GM18951 (cell line): Measurements from ENCODE around the gene ELF1.
"Not testable (repeated sequence)": the region's sequence is repeated elsewhere in the genome, so short reads cannot be mapped to it uniquely, and the experiment has no call there.

ENCODE experiments used
- POLR2A ChIP-seq: IDR thresholded peaks from 4 replicates; pipeline ENCODE4 v1.6.1; 2011; ENCODE audit warnings: mild to moderate bottlenecking; ENCODE audit not compliant: insufficient read length, insufficient read depth; ENCODE audit errors: extremely low read depth
- in situ Hi-C: fragments of 300-500 bp; cut with MboI; formaldehyde crosslinking; loops from one replicate; pipeline ENCODE4 v1.12.0; 2022; ENCODE audit warnings: low sequenced_read_pairs, mixed read lengths, inconsistent platforms; ENCODE audit not compliant: unreplicated experiment

Gene ELF1

DNA sequence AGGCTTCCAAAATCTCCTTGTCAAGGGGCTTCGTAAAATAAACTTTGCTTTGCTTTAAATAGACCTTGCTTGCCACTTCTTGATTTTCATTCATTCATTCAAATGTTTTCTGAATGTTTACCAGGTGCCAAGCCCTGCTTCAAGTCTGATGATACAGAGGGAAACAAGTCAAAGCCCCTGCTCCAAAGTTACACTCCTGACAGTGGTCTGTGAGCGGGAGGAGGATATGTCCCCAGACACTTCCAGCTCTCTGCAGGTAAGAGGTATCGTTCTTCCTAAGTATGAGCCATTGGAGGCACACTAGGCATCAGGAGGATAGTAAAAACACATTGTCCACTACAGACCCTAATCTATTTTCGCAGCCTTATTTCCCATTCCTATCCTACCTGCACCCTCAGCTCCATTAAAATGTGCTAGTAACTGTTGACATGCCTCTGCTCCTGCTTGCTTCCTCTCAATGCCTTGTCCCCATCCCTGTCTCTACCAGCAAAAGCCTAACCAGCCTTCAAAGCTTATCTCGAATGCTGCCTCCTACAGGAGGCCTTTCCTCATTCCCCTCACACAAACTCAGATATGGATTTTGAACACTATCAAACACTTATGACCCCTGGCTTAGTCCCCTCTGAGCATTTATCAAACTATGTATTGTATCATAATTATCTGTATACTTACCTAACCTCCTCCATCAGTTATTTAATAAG lies 36.0 kb upstream of the ELF1 start:
- no peak for TF ChIP-seq POLR2A
- in situ Hi-C loops = loop anchor here (10.0 kb wide), 1 partner anchor 70 kb away; no protein-coding TSS in a partner anchor

DNA sequence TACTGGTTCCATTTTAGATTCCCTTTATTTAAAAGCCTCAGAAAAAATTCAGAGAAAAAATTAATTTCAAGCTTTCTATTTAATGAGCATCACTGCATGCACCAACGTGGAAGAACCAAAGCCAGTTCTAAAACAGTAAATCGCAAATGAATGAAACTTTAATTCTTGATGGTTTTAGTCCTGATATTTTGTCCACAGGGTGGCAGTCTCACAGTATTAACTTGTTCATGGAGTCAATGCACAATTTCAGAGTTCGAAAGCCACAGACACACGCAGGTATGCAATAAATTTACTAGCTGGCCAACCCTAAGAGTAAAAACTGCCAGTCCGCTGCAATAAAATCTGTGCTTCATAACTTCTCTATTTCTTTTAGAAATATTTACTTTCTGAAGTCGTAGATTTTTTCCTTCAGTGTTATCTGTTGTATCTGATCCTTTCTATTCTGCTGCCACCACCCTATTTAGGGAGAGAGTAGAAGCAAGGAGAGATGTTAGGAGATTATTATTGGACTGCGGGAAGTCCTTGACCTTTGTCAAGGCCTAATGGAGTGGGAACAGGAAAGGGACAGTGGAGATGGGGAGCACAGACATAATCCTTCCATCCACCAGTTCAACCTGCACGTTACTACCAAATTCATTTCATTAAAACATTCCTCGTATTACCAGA lies 35.2 kb upstream of the ELF1 start:
- TF ChIP-seq POLR2A = no peak
- in situ Hi-C loops = loop anchor here (10.0 kb wide), 1 partner anchor 70 kb away; no protein-coding TSS in a partner anchor

DNA sequence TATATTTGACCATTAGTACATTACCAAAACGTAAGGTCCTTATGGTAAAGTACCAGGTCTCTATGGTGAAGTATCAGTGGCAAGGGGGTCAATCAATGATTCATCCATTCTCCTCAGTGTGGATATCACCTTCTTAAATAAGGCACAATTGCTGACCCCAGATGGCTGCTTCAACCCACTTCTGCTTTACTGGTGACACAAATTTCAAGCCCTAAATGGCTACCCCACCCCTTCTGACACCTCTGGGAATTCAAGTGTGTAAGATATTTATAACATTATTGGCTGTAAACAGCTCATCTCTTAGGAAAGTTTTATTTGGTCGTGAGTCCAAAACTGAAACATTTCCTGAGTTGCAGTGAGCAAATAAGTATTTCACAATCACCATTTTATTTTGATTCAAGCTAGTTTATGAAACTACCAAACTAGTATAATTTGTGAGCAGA lies 34.3 kb upstream of the ELF1 start:
- in situ Hi-C loops = loop anchor here (10.0 kb wide), 1 partner anchor 69 kb away; no protein-coding TSS in a partner anchor
- no peak for TF ChIP-seq POLR2A

DNA sequence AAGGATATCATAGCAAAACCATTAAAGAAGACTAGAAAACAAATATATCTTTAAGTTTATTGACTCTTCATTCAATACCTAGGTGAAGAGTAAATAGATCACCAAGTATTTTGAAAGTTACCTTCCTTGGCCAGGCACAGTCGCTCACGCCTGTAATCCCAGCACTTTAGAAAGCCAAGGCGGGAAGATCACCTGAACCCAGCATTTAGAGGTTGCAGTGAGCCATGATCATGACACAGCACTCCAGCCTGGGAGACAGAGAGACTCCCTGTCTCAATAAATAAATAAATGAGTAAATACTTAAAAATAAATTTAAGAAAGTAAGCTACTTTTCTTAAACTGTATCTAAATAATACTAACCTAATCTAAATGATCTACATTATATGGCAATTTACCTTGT lies 33.3 kb upstream of the ELF1 start:
- in situ Hi-C loops = loop anchor here (10.0 kb wide), 1 partner anchor 68 kb away; no protein-coding TSS in a partner anchor
- no peak for TF ChIP-seq POLR2A

DNA sequence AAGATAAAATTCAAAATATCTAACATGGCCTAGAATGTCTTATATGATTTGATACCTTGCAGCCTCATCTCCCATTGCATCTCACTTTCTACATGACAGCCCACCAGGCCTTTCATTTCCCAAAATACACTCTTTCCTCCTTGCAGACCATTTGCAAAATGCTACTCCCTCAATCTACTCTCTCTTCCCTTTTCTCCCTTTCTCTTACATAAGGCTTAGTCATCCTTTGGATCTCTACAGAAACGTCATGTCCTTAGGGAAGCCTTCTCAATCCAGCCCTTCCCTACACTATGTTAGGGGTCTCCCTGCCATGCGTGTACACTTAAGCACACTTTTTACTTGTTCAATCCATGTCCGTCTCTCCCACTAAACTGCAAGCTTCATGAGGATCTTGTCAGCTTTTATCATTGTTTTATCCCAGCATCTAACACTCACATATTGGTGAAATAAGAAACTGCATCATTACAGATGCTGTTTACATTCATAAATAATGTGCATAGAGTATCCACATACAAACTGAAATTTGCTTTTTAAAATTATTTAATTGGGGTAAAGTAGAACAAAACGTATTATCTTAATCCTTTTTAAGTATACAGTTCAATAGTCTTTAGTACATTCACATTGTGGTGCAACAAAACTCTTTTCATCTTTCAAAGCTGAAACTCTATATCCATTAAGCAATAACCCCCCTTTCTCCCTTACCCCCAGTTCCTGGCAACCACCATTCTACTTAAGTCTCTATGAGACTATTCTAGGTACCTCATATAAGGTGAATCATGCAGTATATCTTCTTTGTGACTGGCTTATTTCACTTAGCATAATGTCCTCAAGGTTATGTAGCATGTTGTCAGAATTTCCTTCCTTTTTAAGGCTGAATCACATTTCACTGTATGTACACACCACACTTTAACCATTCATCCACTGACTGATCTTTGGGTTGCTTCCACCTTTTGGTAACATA lies 30.6 kb upstream of the ELF1 start:
- in situ Hi-C loops = loop anchor here (10.0 kb wide), 1 partner anchor 65 kb away; no protein-coding TSS in a partner anchor
- TF ChIP-seq POLR2A = no peak

DNA sequence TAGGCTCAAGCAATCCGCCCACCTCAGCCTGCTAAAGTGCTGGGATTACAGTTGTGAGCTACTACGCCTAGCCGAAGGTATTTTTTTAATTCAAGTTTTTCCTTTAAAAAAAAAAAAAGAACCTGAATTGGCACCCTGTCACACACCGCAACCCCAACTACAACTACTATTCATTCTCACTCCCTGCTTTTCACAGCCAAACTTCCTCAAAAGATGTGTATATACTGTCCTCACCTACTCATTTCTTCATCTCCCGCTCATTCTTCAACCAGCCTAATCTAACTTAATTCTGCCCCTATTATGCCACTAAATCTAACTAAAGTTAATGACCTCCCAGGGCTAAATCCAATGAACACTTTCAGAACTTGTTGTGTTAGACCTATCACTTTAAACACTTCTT lies 29.5 kb upstream of the ELF1 start:
- in situ Hi-C loops = no loop called here
- TF ChIP-seq POLR2A = no peak

DNA sequence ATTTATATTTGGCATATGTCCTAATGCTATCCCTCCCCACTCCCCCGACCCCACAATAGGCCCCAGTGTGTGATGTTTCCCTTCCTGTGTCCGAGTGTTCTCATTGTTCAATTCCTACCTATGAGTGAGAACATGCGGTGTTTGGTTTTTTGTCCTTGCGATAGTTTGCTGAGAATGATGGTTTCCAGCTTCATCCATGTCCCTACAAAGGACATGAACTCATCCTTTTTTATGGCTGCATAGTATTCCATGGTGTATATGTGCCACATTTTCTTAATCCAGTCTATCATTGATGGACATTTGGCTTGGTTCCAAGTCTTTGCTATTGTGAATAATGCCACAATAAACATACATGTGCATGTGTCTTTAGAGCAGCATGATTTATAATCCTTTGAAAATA lies 23.3 kb upstream of the ELF1 start:
- in situ Hi-C loops = not testable (repeated sequence)

DNA sequence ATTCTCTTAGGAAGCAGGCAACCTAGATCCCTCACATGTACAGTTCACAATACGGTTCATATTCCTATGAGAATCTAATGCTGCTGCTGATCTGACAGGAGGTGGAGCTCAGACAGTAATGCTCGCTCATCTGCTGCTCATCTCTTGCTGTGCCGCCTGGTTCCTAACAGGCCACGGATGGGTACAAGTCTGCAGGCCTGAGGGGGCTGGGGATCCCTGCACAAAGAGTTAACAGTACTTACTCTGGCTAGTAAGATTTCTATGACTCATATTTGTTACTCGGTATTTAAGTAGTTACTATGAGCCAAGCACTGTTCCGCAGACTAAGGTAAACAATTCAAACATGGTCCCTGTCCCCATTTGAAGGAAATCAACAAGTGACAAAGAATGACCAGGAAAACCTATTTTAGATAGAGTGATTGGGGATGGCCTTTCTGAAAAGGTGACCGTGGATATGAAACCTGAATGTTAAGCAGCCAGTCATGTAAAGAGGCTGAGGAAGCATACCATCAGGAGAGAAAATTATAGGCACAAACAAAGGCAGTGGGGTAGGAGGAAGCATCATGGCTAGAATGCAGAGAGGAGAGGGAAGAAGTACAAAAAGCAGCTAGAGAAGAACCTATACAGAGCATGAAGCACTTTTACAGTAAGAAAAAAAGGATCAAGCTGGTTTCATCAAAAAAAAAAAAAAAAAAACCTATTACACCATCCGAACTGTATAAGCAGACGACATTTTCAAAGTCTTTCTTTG lies 21.6 kb upstream of the ELF1 start:
- in situ Hi-C loops = no loop called here
- TF ChIP-seq POLR2A = no peak

DNA sequence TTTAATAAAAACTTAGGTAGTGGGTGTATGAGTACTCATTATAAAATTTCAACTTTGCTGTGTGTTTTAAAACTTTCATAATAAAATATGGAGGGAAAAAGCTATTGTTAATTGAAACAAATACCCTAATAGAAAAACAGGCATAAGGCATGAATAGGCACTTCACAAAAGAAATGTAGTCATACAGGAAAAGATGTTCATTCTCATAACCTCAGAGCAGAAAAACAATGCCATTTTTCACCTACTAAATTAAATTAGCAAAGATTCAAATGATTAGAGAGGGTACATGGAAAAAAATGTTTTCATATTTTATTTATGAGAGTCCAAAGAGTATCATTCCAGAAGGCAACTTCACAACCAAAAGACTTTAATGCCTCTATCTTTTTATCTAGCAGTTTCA lies 20.6 kb upstream of the ELF1 start:
- TF ChIP-seq POLR2A = no peak
- in situ Hi-C loops = no loop called here

DNA sequence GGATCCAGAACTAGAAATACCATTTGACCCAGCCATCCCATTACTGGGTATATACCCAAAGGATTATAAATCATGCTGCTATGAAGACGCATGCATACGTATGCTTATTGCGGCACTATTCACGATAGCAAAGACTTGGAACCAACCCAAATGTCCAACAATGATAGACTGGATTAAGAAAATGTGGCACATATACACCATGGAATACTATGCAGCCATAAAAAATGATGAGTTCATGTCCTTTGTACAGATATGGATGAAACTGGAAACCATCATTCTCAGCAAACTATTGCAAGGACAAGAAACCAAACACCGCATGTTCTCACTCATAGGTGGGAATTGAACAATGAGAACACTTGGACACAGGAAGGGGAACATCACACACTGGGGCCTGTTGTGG lies 17.4 kb upstream of the ELF1 start:
- in situ Hi-C loops = not testable (repeated sequence)

DNA sequence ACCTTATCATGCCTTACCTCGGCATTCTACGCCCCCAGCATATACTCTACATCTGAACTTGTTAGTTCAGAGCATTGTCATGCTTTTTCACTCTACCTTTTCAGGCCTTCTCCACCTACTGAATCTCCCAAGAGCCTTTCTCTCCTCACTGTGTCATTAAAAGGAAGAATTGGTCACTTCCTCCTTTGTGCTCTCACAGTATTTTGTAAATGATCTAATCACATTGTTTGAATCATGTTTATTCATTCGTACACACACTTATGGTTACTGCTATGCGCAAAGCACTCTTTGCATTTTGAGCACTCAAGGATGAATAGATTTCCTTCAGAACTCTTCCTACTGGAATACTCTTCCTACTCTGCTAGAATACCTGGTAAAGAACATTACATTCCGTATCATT lies 15.8 kb upstream of the ELF1 start:
- in situ Hi-C loops = no loop called here
- no peak for TF ChIP-seq POLR2A

DNA sequence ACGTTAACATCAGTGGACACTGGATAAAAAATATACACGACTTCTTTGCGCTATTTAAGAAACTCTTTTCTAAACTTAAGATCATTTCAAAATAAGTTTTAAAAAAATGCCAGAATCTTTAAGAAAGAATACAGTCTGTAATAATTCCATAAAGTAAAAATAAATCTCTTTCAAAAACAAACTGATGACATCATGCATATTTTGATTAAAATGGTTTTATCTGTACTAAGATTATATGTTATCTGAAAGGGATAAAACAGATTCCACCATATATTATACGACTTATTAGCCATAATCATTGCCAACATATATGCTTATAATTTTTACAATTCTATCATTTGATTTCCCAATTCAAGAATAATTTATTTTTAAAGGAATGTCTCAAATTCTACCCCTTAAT lies 15.3 kb upstream of the ELF1 start:
- in situ Hi-C loops = no loop called here
- no peak for TF ChIP-seq POLR2A
